Gastrocnemius medialis (tissue), 4 donors: ENCODE results near the gene ZFR.

Experiments
- CTCF ChIP-seq, 5 experiments: fragments of 450-650 bp in 3 of 5; fragments of 200-600 bp in 2 of 5; sonication (generic) in 2 of 5; IDR thresholded peaks in 4 of 5; conservative IDR thresholded peaks in 1 of 5; 1 replicate in 4 of 5; 2 replicates in 1 of 5; pipeline ENCODE4 v1.5.1; 2016 to 2019; ENCODE audit warnings: antibody characterized with exemption in 5 of 5, mild to moderate bottlenecking in 3 of 5, moderate library complexity in 3 of 5
- POLR2A ChIP-seq, 2 donors: fragments of 450-650 bp; IDR thresholded peaks; one replicate each; pipeline ENCODE4 v1.6.1; 2017; ENCODE audit warnings: antibody characterized with exemption in 2 of 2, mild to moderate bottlenecking in 2 of 2, moderate library complexity in 2 of 2

GRCh38 chr5:32460702-32461101, 16.2 kb upstream of the ZFR start:
- no peak for TF ChIP-seq POLR2A (IDR thresholded peaks at IDR 0.05)
- TF ChIP-seq CTCF (IDR thresholded peaks at IDR 0.05 in 4 of 5, conservative IDR thresholded peaks at IDR 0.05 in 1 of 5) = no peak
